HepG2 (cell line): ENCODE results near the gene DSTYK. TPM values are rescaled to one million over a fixed set of nuclear protein-coding genes. Genes with fewer than 3 reads are reported as not detected.

Source experiments
- ATAC-seq: fragments of 200-7000 bp; cut with Tn5 transposase; 3 replicates; pipeline ENCODE4 v1.9.1; 2020; ENCODE audit warnings: mild to moderate bottlenecking, moderate library complexity
- BruUV-seq: library from RNA; stranded (reverse); fragments of 400-500 nt; replicated peaks from 2 replicates; lab custom pipeline; 2021; lab: Mats Ljungman, UMichigan
- CTCF ChIA-PET: fragments of 300-600 bp; formaldehyde crosslinking; extraction: SDS; loops from one replicate; lab custom pipeline; 2021; ENCODE audit warnings: low total read pairs, inconsistent platforms, low intra/inter-chr PET ratio; lab: Yijun Ruan, JAX
- POLR2A ChIA-PET: fragments of 350-600 bp; sonication (Branson Sonifier 250); formaldehyde crosslinking; loops from one replicate; lab custom pipeline; 2020; ENCODE audit warnings: antibody characterized with exemption, inconsistent platforms; lab: Yijun Ruan, JAX
- DNase-seq: peaks from one replicate; pipeline ENCODE4 v3.0.0-alpha.2; 2015; ENCODE audit warnings: low spot score
- FAIRE-seq: peaks from 3 replicates; lab custom pipeline; 2011; peaks lifted over from hg19 to GRCh38; lab: Jason Lieb, UNC
- H2AFZ ChIP-seq: one replicate; pipeline ENCODE4 v1.6.1; 2011; ENCODE audit warnings: low read length, inconsistent platforms
- H3K27ac ChIP-seq: fragments of 300-600 bp; 3 replicates; pipeline ENCODE4 v1.8.0; 2011; ENCODE audit warnings: mixed run types, mild to moderate bottlenecking, mixed read lengths, low read length, inconsistent platforms; ENCODE audit not compliant: insufficient read depth; ENCODE audit errors: extremely low read length
- H3K27me3 ChIP-seq, 2 experiments: fragments of 200-600 bp in 1 of 2; 2 replicates in 1 of 2; 3 replicates in 1 of 2; pipeline versions ENCODE4 v1.6.0 to v1.8.0; 2011; ENCODE audit warnings: low read length in 2 of 2, mild to moderate bottlenecking in 2 of 2, moderate library complexity in 2 of 2, inconsistent platforms in 1 of 2; ENCODE audit not compliant: insufficient read depth in 2 of 2, control insufficient read depth in 1 of 2
- H3K36me3 ChIP-seq, 2 experiments: fragments of 200-600 bp in 1 of 2; replicated peaks in 1 of 2; 2 replicates in 1 of 2; 3 replicates in 1 of 2; pipeline versions ENCODE4 v1.5.1 to v1.8.0; 2011; ENCODE audit warnings: low read length in 2 of 2, inconsistent platforms in 1 of 2; ENCODE audit not compliant: insufficient read depth in 2 of 2, control insufficient read depth in 1 of 2
- H3K4me1 ChIP-seq: 2 replicates; pipeline ENCODE4 v1.5.1; 2012; ENCODE audit warnings: low read length, inconsistent platforms; ENCODE audit not compliant: insufficient read depth
- H3K4me2 ChIP-seq: 2 replicates; pipeline ENCODE4 v1.6.0; 2011; ENCODE audit warnings: low read depth, low read length, inconsistent platforms
- H3K4me3 ChIP-seq, 3 experiments: fragments of 200-600 bp in 1 of 3; sonication (generic), shearing (Covaris generic) in 1 of 3; replicated peaks in 1 of 3; 2 replicates each; pipeline ENCODE4 v1.5.1; 2011 to 2016; ENCODE audit warnings: low read length in 3 of 3, inconsistent platforms in 2 of 3, low read depth in 2 of 3, mild to moderate bottlenecking in 2 of 3, control low read depth in 1 of 3, mixed read lengths in 1 of 3; ENCODE audit not compliant: insufficient read depth in 1 of 3
- H3K79me2 ChIP-seq: one replicate; pipeline ENCODE4 v1.6.1; 2011; ENCODE audit warnings: low read length, inconsistent platforms; ENCODE audit not compliant: insufficient read depth
- H3K9ac ChIP-seq: 2 replicates; pipeline ENCODE4 v1.6.0; 2011; ENCODE audit warnings: mild to moderate bottlenecking, low read depth, low read length, inconsistent platforms; ENCODE audit not compliant: insufficient read depth
- H3K9me3 ChIP-seq: 2 replicates; pipeline ENCODE4 v1.5.1; 2012; ENCODE audit warnings: mild to moderate bottlenecking, low read length
- H4K20me1 ChIP-seq: 2 replicates; pipeline ENCODE4 v1.6.0; 2011; ENCODE audit warnings: inconsistent platforms, mild to moderate bottlenecking, low read length, moderate library complexity; ENCODE audit not compliant: insufficient read depth
- CHD4 ChIP-seq: fragments of 200-600 bp; sonication (generic); IDR thresholded peaks from 2 replicates; pipeline ENCODE4 v1.7.0; 2017; ENCODE audit warnings: mild to moderate bottlenecking, low read length, borderline replicate concordance
- CSRNP1 ChIP-seq: sonication (generic); formaldehyde crosslinking; IDR thresholded peaks from 2 replicates; pipeline ENCODE4 v1.8.1; 2023; ENCODE audit warnings: mild to moderate bottlenecking, missing genetic modification reagents
- DNMT3B ChIP-seq: conservative IDR thresholded peaks from 2 replicates; pipeline ENCODE4 v1.6.1; 2016; ENCODE audit warnings: missing biosample characterization, control low read depth
- KIAA2018 ChIP-seq: sonication (generic); formaldehyde crosslinking; IDR thresholded peaks from 2 replicates; pipeline ENCODE4 v1.5.0; 2020; ENCODE audit warnings: mild to moderate bottlenecking, missing genetic modification reagents, borderline replicate concordance
- LBX2 ChIP-seq: sonication (generic); formaldehyde crosslinking; IDR thresholded peaks from 2 replicates; pipeline ENCODE4 v1.5.0; 2020; ENCODE audit warnings: missing genetic modification reagents, mild to moderate bottlenecking, borderline replicate concordance
- PCBP2 ChIP-seq: fragments of 200-400 bp; formaldehyde crosslinking; optimal IDR thresholded peaks from 2 replicates; pipeline ENCODE3; 2018; ENCODE audit warnings: low read length, low read depth; ENCODE audit not compliant: poor library complexity, severe bottlenecking
- SALL1 ChIP-seq: sonication (generic); formaldehyde crosslinking; IDR thresholded peaks from 2 replicates; pipeline ENCODE4 v1.8.0; 2022; ENCODE audit warnings: mild to moderate bottlenecking, missing genetic modification reagents
- ZFP62 ChIP-seq: sonication (generic); formaldehyde crosslinking; IDR thresholded peaks from 2 replicates; pipeline ENCODE4 v1.4.0; 2020; ENCODE audit warnings: missing genetic modification reagents
- ZHX1 ChIP-seq: sonication (generic); formaldehyde crosslinking; IDR thresholded peaks from 2 replicates; pipeline ENCODE4 v1.8.1; 2022; ENCODE audit warnings: low read depth, mild to moderate bottlenecking, missing genetic modification reagents
- WGBS: methylation state at CpG from one replicate; pipeline ENCODE4 v1.1.6; 2017; ENCODE audit warnings: low lambda C conversion rate; 5-methylcytosine and 5-hydroxymethylcytosine counted together
- in situ Hi-C: cut with HindIII; loops from 2 replicates; pipeline ENCODE4 v1.10.0; 2017; ENCODE audit warnings: low pct_unique_long_range_greater_than_20kb; ENCODE audit not compliant: extremely low pct_ligation_motif_present
- intact Hi-C: fragments of 100-400 bp; cut with micrococcal nuclease; formaldehyde crosslinking; loops from one replicate; pipeline ENCODE4 v1.10.0; 2022; ENCODE audit not compliant: unreplicated experiment
- polyA plus RNA-seq, 8 experiments: library from polyadenylated mRNA; depleted of rRNA in 3 of 8; stranded (reverse) in 7 of 8; unstranded in 1 of 8; fragments of >200 nt; fragmentation: Illumina TruSeq in 4 of 8; extraction: Trizol in 4 of 8; gene quantifications; 2 replicates each; pipeline versions ENCODE4 v1.2.1 to v1.2.3, GENCODE V29; 2011 to 2016; ENCODE audit warnings: low read depth in 4 of 8, missing spikeins in 1 of 8, mixed read lengths in 1 of 8; ENCODE audit not compliant: insufficient read depth in 1 of 8
- total RNA-seq, 5 experiments: library from RNA; depleted of rRNA; stranded (reverse); fragments of >200 nt; fragmentation: Illumina TruSeq; extraction: Trizol; gene quantifications; 2 replicates each; pipeline ENCODE4 v1.2.3, GENCODE V29; 2016; ENCODE audit warnings: low read depth in 1 of 5

DSTYK gene
- total and polyA plus RNA-seq, 2 of the 13 experiments (the other 11 are each of a cell fraction or from before 2014, with no cell fraction given) = 2.6 to 4.8 TPM

- no peak overlapping the region for H3K4me3 ChIP-seq
- H3K4me1 ChIP-seq = no peaks in the 10 kb centered on the region
- intact Hi-C loops (no loop called here), in situ Hi-C loops (no loop called here)
- peaks cover 4% of the 10 kb centered on the region for H3K79me2 ChIP-seq
- BruUV-seq = no TSS peak
- no peak overlapping the region for H3K4me2 ChIP-seq
- no peak overlapping the region for H2AFZ ChIP-seq
- H3K27ac ChIP-seq = no peak overlapping the region
- no peaks in the 10 kb centered on the region for H3K9me3 ChIP-seq
- H3K27me3 ChIP-seq = no peaks in the 10 kb centered on the region
- ATAC-seq = no peak
- CTCF ChIA-PET = no interaction called here
- no peak for DNase-seq
- H4K20me1 ChIP-seq = no peaks in the 10 kb centered on the region
- no peak for FAIRE-seq
- H3K36me3 ChIP-seq = no peaks in the 10 kb centered on the region
- POLR2A ChIA-PET = interaction anchor here (0.6 kb wide), 1 partner anchor 171 kb away, joined by 3 read pairs; no protein-coding TSS in a partner anchor
- H3K9ac ChIP-seq = no peak overlapping the region
- WGBS = 88% methylated on average over 9 of the region's 9 CpGs
- TF ChIP-seq ZHX1 (CRISPR knock-in tag) (no peak), PCBP2 (no peak), KIAA2018 (no peak), DNMT3B (CRISPR knock-in tag) (no peak), CSRNP1 (CRISPR knock-in tag) (no peak), ZFP62 (CRISPR knock-in tag) (no peak), SALL1 (CRISPR knock-in tag) (no peak), CHD4 (no peak), LBX2 (CRISPR knock-in tag) (no peak)
Measured at GRCh38 chr1:205199090-205199930, 12.2 kb downstream of the DSTYK start.
